ENCODE measurements around the gene WDR36. TPM values are rescaled to one million over a fixed set of nuclear protein-coding genes. Genes with fewer than 3 reads are reported as not detected.

Gene WDR36
- polyA plus RNA-seq, 2 of the 4 experiments (the other 2 are of a cell fraction), result 15.3 to 38.1 TPM

DNA sequence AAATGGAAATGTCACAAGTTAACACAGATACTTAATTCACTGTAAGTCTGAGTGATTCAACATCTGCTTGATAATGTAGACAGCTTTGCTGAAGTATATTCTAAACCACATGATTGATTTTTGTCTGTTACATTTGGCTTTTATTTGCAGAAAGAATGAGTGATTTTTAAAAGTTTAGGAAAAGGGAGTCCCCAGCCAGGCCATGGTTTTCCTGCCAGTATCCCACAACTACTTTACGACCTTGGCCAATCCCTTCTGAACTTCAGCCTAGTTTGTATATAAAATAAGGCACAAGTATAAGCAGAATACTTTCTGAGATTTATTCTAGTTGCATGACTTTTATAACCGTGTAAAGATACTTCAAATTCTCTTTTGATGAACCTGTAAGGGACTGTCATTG, 27.1 kb downstream of the WDR36 start:
- no peaks in the 10 kb centered on the region for H3K4me1 ChIP-seq
- H3K4me3 ChIP-seq, result no peak overlapping the region
- TF ChIP-seq CEBPB (IDR thresholded peaks at IDR 0.05) (no peak), NR3C1 (IDR thresholded peaks at IDR 0.05) (no peak), CHD4 (IDR thresholded peaks at IDR 0.05; ENCODE audit: borderline replicate concordance) (no peak), ZSCAN20 (CRISPR knock-in tag; IDR thresholded peaks at IDR 0.05) (no peak), CBX2 (IDR thresholded peaks at IDR 0.05; ENCODE audit: borderline replicate concordance, low read depth) (no peak), CHD2 (IDR thresholded peaks at IDR 0.05; ENCODE audit: low read length, partially characterized antibody) (no peak), KDM1A (IDR thresholded peaks at IDR 0.05; ENCODE audit: low read depth) (no peak), POLR2AphosphoS2 (conservative IDR thresholded peaks at IDR 0.05; ENCODE audit: low read length) (no peak), ZC3H11A (IDR thresholded peaks at IDR 0.05) (no peak), NFE2L2 (conservative IDR thresholded peaks at IDR 0.05; ENCODE audit: low read length) (no peak), NPAS2 (CRISPR knock-in tag; IDR thresholded peaks at IDR 0.05; ENCODE audit: borderline replicate concordance) (no peak), HOXB13 (CRISPR knock-in tag; IDR thresholded peaks at IDR 0.05; ENCODE audit: low read depth) (no peak), JUN (IDR thresholded peaks at IDR 0.05) (no peak)
- TF ChIP-seq, protein P1, sequence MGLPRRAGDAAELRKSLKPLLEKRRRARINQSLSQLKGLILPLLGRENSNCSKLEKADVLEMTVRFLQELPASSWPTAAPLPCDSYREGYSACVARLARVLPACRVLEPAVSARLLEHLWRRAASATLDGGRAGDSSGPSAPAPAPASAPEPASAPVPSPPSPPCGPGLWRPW (IDR thresholded peaks at IDR 0.05), result no peak
- TF ChIP-seq, protein P2, sequence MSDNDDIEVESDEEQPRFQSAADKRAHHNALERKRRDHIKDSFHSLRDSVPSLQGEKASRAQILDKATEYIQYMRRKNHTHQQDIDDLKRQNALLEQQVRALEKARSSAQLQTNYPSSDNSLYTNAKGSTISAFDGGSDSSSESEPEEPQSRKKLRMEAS (IDR thresholded peaks at IDR 0.05), result no peak
- TF ChIP-seq, protein P3, sequence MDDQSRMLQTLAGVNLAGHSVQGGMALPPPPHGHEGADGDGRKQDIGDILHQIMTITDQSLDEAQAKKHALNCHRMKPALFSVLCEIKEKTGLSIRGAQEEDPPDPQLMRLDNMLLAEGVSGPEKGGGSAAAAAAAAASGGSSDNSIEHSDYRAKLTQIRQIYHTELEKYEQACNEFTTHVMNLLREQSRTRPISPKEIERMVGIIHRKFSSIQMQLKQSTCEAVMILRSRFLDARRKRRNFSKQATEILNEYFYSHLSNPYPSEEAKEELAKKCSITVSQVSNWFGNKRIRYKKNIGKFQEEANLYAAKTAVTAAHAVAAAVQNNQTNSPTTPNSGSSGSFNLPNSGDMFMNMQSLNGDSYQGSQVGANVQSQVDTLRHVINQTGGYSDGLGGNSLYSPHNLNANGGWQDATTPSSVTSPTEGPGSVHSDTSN (IDR thresholded peaks at IDR 0.05), result no peak
- DNase-seq (ENCODE audit: low read depth in 1 of 2, low spot score in 1 of 2) (no peak), FAIRE-seq (no peak), ATAC-seq (no peak)
- ChIA-PET CTCF (no interaction called here), POLR2A (no interaction called here)
- WGBS (ENCODE audit: missing lambda C conversion rate), result 76% methylated on average over 2 of the region's 2 CpGs
- H3K9me3 ChIP-seq, result no peaks in the 10 kb centered on the region
- H3K4me2 ChIP-seq, result no peak overlapping the region
- H3K27ac ChIP-seq, result no peak overlapping the region

DNA sequence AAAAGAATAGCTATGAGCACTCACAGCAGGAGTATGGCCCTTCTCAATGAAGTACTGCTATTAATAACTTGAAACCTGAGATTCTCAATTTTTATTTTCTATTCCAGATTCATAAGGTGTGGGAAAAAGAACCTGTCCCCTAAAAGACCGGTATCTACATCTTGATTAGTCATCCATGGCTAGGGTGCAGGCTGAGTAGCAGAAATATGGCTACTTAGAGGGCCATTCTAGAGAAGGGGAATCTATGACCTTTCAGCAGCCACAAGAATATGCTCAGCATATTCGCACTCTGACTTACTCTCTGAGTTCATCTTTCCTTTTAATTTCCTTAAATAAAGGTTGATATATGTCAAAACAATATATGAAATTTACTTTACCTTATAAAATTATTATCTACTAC, 27.7 kb downstream of the WDR36 start:
- Histone ChIP-seq H3K4me1 (no peaks in the 10 kb centered on the region), H3K9me3 (no peaks in the 10 kb centered on the region), H3K4me3 (no peak overlapping the region), H3K4me2 (no peak overlapping the region), H3K27ac (no peak overlapping the region)
- ChIA-PET CTCF (no interaction called here), POLR2A (no interaction called here)
- FAIRE-seq, result no peak
- no peak for ATAC-seq
- DNase-seq (ENCODE audit: low read depth in 1 of 2, low spot score in 1 of 2), result no peak
- 83% methylated on average over 2 of the region's 2 CpGs for WGBS (ENCODE audit: missing lambda C conversion rate)
- TF ChIP-seq, protein P4, sequence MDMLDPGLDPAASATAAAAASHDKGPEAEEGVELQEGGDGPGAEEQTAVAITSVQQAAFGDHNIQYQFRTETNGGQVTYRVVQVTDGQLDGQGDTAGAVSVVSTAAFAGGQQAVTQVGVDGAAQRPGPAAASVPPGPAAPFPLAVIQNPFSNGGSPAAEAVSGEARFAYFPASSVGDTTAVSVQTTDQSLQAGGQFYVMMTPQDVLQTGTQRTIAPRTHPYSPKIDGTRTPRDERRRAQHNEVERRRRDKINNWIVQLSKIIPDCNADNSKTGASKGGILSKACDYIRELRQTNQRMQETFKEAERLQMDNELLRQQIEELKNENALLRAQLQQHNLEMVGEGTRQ (IDR thresholded peaks at IDR 0.05), result no peak
- TF ChIP-seq, protein P5, sequence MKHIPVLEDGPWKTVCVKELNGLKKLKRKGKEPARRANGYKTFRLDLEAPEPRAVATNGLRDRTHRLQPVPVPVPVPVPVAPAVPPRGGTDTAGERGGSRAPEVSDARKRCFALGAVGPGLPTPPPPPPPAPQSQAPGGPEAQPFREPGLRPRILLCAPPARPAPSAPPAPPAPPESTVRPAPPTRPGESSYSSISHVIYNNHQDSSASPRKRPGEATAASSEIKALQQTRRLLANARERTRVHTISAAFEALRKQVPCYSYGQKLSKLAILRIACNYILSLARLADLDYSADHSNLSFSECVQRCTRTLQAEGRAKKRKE (CRISPR knock-in tag; IDR thresholded peaks at IDR 0.05; ENCODE audit: low read depth), result no peak
- TF ChIP-seq, protein P6, sequence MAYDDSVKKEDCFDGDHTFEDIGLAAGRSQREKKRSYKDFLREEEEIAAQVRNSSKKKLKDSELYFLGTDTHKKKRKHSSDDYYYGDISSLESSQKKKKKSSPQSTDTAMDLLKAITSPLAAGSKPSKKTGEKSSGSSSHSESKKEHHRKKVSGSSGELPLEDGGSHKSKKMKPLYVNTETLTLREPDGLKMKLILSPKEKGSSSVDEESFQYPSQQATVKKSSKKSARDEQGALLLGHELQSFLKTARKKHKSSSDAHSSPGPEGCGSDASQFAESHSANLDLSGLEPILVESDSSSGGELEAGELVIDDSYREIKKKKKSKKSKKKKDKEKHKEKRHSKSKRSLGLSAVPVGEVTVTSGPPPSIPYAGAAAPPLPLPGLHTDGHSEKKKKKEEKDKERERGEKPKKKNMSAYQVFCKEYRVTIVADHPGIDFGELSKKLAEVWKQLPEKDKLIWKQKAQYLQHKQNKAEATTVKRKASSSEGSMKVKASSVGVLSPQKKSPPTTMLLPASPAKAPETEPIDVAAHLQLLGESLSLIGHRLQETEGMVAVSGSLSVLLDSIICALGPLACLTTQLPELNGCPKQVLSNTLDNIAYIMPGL (CRISPR knock-in tag; IDR thresholded peaks at IDR 0.05; ENCODE audit: borderline replicate concordance), result no peak
- TF ChIP-seq ZC3H11A (IDR thresholded peaks at IDR 0.05) (no peak), EP300 (IDR thresholded peaks at IDR 0.05) (no peak), JUNB (IDR thresholded peaks at IDR 0.05) (no peak), NFE2L2 (conservative IDR thresholded peaks at IDR 0.05; ENCODE audit: low read length) (no peak), FOXS1 (CRISPR knock-in tag; IDR thresholded peaks at IDR 0.05) (no peak), PHF8 (IDR thresholded peaks at IDR 0.05; ENCODE audit: borderline replicate concordance, low read depth) (no peak), EHF (CRISPR knock-in tag; IDR thresholded peaks at IDR 0.05) (no peak), FOSL2 (IDR thresholded peaks at IDR 0.05) (no peak), FOSL2 (CRISPR knock-in tag; IDR thresholded peaks at IDR 0.05) (no peak), ESRRA (IDR thresholded peaks at IDR 0.05; ENCODE audit: borderline replicate concordance, low read length) (no peak), RNF2 (IDR thresholded peaks at IDR 0.05; ENCODE audit: borderline replicate concordance, low read depth) (no peak)
- TF ChIP-seq, protein P7, sequence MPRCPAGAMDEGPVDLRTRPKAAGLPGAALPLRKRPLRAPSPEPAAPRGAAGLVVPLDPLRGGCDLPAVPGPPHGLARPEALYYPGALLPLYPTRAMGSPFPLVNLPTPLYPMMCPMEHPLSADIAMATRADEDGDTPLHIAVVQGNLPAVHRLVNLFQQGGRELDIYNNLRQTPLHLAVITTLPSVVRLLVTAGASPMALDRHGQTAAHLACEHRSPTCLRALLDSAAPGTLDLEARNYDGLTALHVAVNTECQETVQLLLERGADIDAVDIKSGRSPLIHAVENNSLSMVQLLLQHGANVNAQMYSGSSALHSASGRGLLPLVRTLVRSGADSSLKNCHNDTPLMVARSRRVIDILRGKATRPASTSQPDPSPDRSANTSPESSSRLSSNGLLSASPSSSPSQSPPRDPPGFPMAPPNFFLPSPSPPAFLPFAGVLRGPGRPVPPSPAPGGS (IDR thresholded peaks at IDR 0.05), result no peak
- TF ChIP-seq, protein P8, sequence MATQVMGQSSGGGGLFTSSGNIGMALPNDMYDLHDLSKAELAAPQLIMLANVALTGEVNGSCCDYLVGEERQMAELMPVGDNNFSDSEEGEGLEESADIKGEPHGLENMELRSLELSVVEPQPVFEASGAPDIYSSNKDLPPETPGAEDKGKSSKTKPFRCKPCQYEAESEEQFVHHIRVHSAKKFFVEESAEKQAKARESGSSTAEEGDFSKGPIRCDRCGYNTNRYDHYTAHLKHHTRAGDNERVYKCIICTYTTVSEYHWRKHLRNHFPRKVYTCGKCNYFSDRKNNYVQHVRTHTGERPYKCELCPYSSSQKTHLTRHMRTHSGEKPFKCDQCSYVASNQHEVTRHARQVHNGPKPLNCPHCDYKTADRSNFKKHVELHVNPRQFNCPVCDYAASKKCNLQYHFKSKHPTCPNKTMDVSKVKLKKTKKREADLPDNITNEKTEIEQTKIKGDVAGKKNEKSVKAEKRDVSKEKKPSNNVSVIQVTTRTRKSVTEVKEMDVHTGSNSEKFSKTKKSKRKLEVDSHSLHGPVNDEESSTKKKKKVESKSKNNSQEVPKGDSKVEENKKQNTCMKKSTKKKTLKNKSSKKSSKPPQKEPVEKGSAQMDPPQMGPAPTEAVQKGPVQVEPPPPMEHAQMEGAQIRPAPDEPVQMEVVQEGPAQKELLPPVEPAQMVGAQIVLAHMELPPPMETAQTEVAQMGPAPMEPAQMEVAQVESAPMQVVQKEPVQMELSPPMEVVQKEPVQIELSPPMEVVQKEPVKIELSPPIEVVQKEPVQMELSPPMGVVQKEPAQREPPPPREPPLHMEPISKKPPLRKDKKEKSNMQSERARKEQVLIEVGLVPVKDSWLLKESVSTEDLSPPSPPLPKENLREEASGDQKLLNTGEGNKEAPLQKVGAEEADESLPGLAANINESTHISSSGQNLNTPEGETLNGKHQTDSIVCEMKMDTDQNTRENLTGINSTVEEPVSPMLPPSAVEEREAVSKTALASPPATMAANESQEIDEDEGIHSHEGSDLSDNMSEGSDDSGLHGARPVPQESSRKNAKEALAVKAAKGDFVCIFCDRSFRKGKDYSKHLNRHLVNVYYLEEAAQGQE (IDR thresholded peaks at IDR 0.05), result no peak
